SJCRH30 (cell line): ENCODE results near the gene CAMTA1. TPM values are rescaled to one million over a fixed set of nuclear protein-coding genes. Genes with fewer than 3 reads are reported as not detected.

Experiments
- DNase-seq, 2 experiments: peaks; one replicate each; pipeline ENCODE4 v3.0.0-alpha.2; 2015 to 2020
- H3K27ac ChIP-seq: fragments of 250-450 bp; sonication (Bioruptor Pico); 2 replicates; pipeline ENCODE4 v1.5.1; 2020; ENCODE audit warnings: mild to moderate bottlenecking, moderate library complexity
- H3K27me3 ChIP-seq: fragments of 250-450 bp; sonication (Bioruptor Pico); 2 replicates; pipeline ENCODE4 v1.5.1; 2020; ENCODE audit warnings: mild to moderate bottlenecking, moderate library complexity
- H3K36me3 ChIP-seq: fragments of 250-450 bp; sonication (Bioruptor Pico); 2 replicates; pipeline ENCODE4 v1.5.1; 2020; ENCODE audit warnings: mild to moderate bottlenecking, moderate library complexity
- H3K4me1 ChIP-seq: fragments of 250-450 bp; sonication (Bioruptor Pico); 2 replicates; pipeline ENCODE4 v1.5.1; 2020; ENCODE audit warnings: mild to moderate bottlenecking, moderate library complexity
- H3K4me3 ChIP-seq: fragments of 250-450 bp; sonication (Bioruptor Pico); 2 replicates; pipeline ENCODE4 v1.5.1; 2020; ENCODE audit warnings: mild to moderate bottlenecking, moderate library complexity
- H3K9me3 ChIP-seq: fragments of 250-450 bp; sonication (Bioruptor Pico); replicated peaks from 2 replicates; pipeline ENCODE4 v1.5.1; 2020; ENCODE audit warnings: mild to moderate bottlenecking, moderate library complexity
- total RNA-seq: library from RNA; depleted of rRNA; stranded (reverse); fragments of >200 nt; shearing (Covaris generic); gene quantifications from 2 replicates; pipeline ENCODE4 v1.2.3, GENCODE V29; 2014

The CAMTA1 gene
- total RNA-seq, 1 experiment from 2014 or later = 153 TPM

GRCh38 chr1:7174980-7175906 lies 390.0 kb downstream of the CAMTA1 start:
- Histone ChIP-seq H3K4me1 (no peaks in the 10 kb centered on the region), H3K9me3 (no peaks in the 10 kb centered on the region), H3K36me3 (no peaks in the 10 kb centered on the region), H3K4me3 (no peak overlapping the region), H3K27ac (no peak overlapping the region), H3K27me3 (peaks cover 33% of the 10 kb centered on the region)
- no peak for DNase-seq

GRCh38 chr1:7177021-7177420 lies 391.8 kb downstream of the CAMTA1 start:
- H3K27me3 ChIP-seq = peaks cover 28% of the 10 kb centered on the region
- H3K4me3 ChIP-seq = no peak overlapping the region
- H3K4me1 ChIP-seq = no peaks in the 10 kb centered on the region
- H3K9me3 ChIP-seq = peaks cover 4% of the 10 kb centered on the region; the same call in 1 of the 2 replicates
- no peaks in the 10 kb centered on the region for H3K36me3 ChIP-seq
- no peak overlapping the region for H3K27ac ChIP-seq
- DNase-seq = peak in 1 of 2 experiments; percentile 13

GRCh38 chr1:7177438-7178146 lies 392.3 kb downstream of the CAMTA1 start:
- H3K9me3 ChIP-seq = peaks cover 4% of the 10 kb centered on the region; the same call in 1 of the 2 replicates
- H3K4me1 ChIP-seq = no peaks in the 10 kb centered on the region
- H3K27ac ChIP-seq = no peak overlapping the region
- H3K27me3 ChIP-seq = peaks cover 22% of the 10 kb centered on the region
- DNase-seq = no peak
- no peak overlapping the region for H3K4me3 ChIP-seq
- no peaks in the 10 kb centered on the region for H3K36me3 ChIP-seq

- Histone ChIP-seq H3K27me3 (peaks cover 14% of the 10 kb centered on the region), H3K27ac (no peak overlapping the region)
- DNase-seq = no peak
These were observed 393.1 kb downstream of the CAMTA1 start for GRCh38 chr1:7178336-7178735.

GRCh38 chr1:7178741-7179140 lies 393.5 kb downstream of the CAMTA1 start:
- H3K4me1 ChIP-seq = no peaks in the 10 kb centered on the region
- no peak for DNase-seq
- peaks cover 4% of the 10 kb centered on the region; the same call in 1 of the 2 replicates for H3K9me3 ChIP-seq
- no peak overlapping the region for H3K4me3 ChIP-seq
- no peak overlapping the region for H3K27ac ChIP-seq
- peaks cover 10% of the 10 kb centered on the region for H3K27me3 ChIP-seq
- H3K36me3 ChIP-seq = no peaks in the 10 kb centered on the region

More at GRCh38 chr1:7178336-7178735, 393.1 kb downstream of the CAMTA1 start:
- Histone ChIP-seq H3K4me3 (no peak overlapping the region), H3K36me3 (no peaks in the 10 kb centered on the region), H3K4me1 (no peaks in the 10 kb centered on the region), H3K9me3 (peaks cover 4% of the 10 kb centered on the region; the same call in 1 of the 2 replicates)

- DNase-seq = no peak
These were observed 400.5 kb downstream of the CAMTA1 start for GRCh38 chr1:7185721-7186120.

GRCh38 chr1:7186382-7187111 lies 401.3 kb downstream of the CAMTA1 start:
- H3K36me3 ChIP-seq = no peaks in the 10 kb centered on the region
- H3K27ac ChIP-seq = no peak overlapping the region
- H3K27me3 ChIP-seq = peaks cover 5% of the 10 kb centered on the region
- DNase-seq = no peak
- H3K9me3 ChIP-seq = 0 out of 2 replicates have a peak, but pooled peaks cover 4% of the 10 kb centered on the region
- H3K4me3 ChIP-seq = no peak overlapping the region
- H3K4me1 ChIP-seq = no peaks in the 10 kb centered on the region

More at GRCh38 chr1:7185721-7186120, 400.5 kb downstream of the CAMTA1 start:
- Histone ChIP-seq H3K4me1 (no peaks in the 10 kb centered on the region), H3K27ac (no peak overlapping the region), H3K27me3 (peaks cover 4% of the 10 kb centered on the region), H3K36me3 (no peaks in the 10 kb centered on the region), H3K4me3 (no peak overlapping the region), H3K9me3 (peaks cover 4% of the 10 kb centered on the region; the same call in 1 of the 2 replicates)

GRCh38 chr1:7187112-7187493 lies 401.8 kb downstream of the CAMTA1 start:
- Histone ChIP-seq H3K4me3 (no peak overlapping the region), H3K4me1 (no peaks in the 10 kb centered on the region), H3K36me3 (no peaks in the 10 kb centered on the region), H3K27ac (no peak overlapping the region), H3K27me3 (peaks cover 8% of the 10 kb centered on the region), H3K9me3 (no peaks in the 10 kb centered on the region)
- DNase-seq = no peak

- no peak for DNase-seq
- H3K27ac ChIP-seq = no peak overlapping the region
- no peak overlapping the region for H3K4me3 ChIP-seq
- H3K9me3 ChIP-seq = no peaks in the 10 kb centered on the region
- H3K4me1 ChIP-seq = no peaks in the 10 kb centered on the region
- peaks cover 21% of the 10 kb centered on the region for H3K27me3 ChIP-seq
- no peaks in the 10 kb centered on the region for H3K36me3 ChIP-seq
These were observed 405.0 kb downstream of the CAMTA1 start for GRCh38 chr1:7190261-7190660.

- no peaks in the 10 kb centered on the region for H3K36me3 ChIP-seq
- no peak overlapping the region for H3K27ac ChIP-seq
- H3K9me3 ChIP-seq = no peaks in the 10 kb centered on the region
- peaks cover 34% of the 10 kb centered on the region for H3K27me3 ChIP-seq
- DNase-seq = no peak
- no peak overlapping the region for H3K4me3 ChIP-seq
- no peaks in the 10 kb centered on the region for H3K4me1 ChIP-seq
These were observed 407.2 kb downstream of the CAMTA1 start for GRCh38 chr1:7192453-7192852.

GRCh38 chr1:7196036-7196911 lies 411.0 kb downstream of the CAMTA1 start:
- Histone ChIP-seq H3K36me3 (no peaks in the 10 kb centered on the region), H3K9me3 (no peaks in the 10 kb centered on the region), H3K27ac (no peak overlapping the region), H3K4me3 (no peak overlapping the region), H3K27me3 (peaks cover 35% of the 10 kb centered on the region), H3K4me1 (no peaks in the 10 kb centered on the region)
- no peak for DNase-seq

- no peak for DNase-seq
- Histone ChIP-seq H3K4me1 (no peaks in the 10 kb centered on the region), H3K9me3 (no peaks in the 10 kb centered on the region), H3K36me3 (no peaks in the 10 kb centered on the region), H3K27ac (no peak overlapping the region), H3K27me3 (peaks cover 29% of the 10 kb centered on the region), H3K4me3 (no peak overlapping the region)
These were observed 413.4 kb downstream of the CAMTA1 start for GRCh38 chr1:7198664-7199063.

- DNase-seq = no peak
- H3K4me3 ChIP-seq = no peak overlapping the region
- H3K9me3 ChIP-seq = no peaks in the 10 kb centered on the region
- no peaks in the 10 kb centered on the region for H3K36me3 ChIP-seq
- no peaks in the 10 kb centered on the region for H3K4me1 ChIP-seq
- H3K27ac ChIP-seq = no peak overlapping the region
- peaks cover 27% of the 10 kb centered on the region for H3K27me3 ChIP-seq
These were observed 414.0 kb downstream of the CAMTA1 start for GRCh38 chr1:7199077-7199779.
